ENCODE data around the gene HJV. TPM values are rescaled to one million over a fixed set of nuclear protein-coding genes. Genes with fewer than 3 reads are reported as not detected.

Gene HJV
- total and polyA plus RNA-seq, 2 of the 13 experiments (the other 11 are each of a cell fraction or from before 2014, with no cell fraction given), result 0.18 TPM; not detected in 1

DNA sequence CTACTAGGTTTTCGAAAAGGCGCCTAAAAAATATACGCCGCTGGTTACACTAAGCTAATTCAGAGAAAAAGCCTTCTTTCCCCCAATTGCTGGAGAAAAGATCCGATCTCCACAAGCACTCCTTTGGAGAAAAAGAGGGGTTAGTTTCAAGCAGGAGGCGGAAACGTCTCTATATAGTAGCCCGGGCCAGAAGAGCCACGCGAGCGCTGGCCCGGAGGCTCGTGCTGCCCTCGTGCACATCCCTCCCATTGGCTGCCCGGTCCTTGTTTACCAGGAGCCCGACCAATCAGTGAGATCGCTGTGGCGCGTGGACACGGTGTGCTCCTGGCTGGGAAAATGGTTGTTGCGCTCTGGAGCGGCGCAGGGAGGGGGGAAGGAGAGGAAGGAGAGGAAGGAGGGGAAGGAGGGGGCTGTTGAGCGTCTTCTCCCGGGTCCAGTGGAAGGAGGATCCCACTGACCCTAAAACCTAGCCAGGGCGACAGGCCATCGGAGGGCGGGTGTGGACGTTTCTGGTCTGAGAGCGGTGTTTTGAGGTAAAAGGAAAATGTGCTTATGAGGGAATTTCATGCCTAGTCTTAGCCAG is 25.0 kb downstream of the HJV start, which contains the start of gene TXNIP (continued):
- no peak for TF ChIP-seq FOSL1 (CRISPR knock-in tag; IDR thresholded peaks at IDR 0.05; ENCODE audit: borderline replicate concordance)
- peak; percentile 79; the same call in 1 of the 2 replicates for TF ChIP-seq ZNF792 (CRISPR knock-in tag; IDR thresholded peaks at IDR 0.05)
- TF ChIP-seq, protein P1, sequence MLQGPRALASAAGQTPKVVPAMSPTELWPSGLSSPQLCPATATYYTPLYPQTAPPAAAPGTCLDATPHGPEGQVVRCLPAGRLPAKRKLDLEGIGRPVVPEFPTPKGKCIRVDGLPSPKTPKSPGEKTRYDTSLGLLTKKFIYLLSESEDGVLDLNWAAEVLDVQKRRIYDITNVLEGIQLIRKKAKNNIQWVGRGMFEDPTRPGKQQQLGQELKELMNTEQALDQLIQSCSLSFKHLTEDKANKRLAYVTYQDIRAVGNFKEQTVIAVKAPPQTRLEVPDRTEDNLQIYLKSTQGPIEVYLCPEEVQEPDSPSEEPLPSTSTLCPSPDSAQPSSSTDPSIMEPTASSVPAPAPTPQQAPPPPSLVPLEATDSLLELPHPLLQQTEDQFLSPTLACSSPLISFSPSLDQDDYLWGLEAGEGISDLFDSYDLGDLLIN (CRISPR knock-in tag; IDR thresholded peaks at IDR 0.05; ENCODE audit: borderline replicate concordance), result no peak
- TF ChIP-seq ZNF292 (CRISPR knock-in tag; IDR thresholded peaks at IDR 0.05; ENCODE audit: borderline replicate concordance, low read depth), result no peak
- peak; percentile 80 for TF ChIP-seq ZNF274 (CRISPR knock-in tag; IDR thresholded peaks at IDR 0.05)
- TF ChIP-seq, protein P2, sequence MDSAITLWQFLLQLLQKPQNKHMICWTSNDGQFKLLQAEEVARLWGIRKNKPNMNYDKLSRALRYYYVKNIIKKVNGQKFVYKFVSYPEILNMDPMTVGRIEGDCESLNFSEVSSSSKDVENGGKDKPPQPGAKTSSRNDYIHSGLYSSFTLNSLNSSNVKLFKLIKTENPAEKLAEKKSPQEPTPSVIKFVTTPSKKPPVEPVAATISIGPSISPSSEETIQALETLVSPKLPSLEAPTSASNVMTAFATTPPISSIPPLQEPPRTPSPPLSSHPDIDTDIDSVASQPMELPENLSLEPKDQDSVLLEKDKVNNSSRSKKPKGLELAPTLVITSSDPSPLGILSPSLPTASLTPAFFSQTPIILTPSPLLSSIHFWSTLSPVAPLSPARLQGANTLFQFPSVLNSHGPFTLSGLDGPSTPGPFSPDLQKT (CRISPR knock-in tag; IDR thresholded peaks at IDR 0.05; ENCODE audit: borderline replicate concordance), result no peak
- TF ChIP-seq ZNF737 (CRISPR knock-in tag; IDR thresholded peaks at IDR 0.05; ENCODE audit: borderline replicate concordance), result no peak
- TF ChIP-seq, protein P3, sequence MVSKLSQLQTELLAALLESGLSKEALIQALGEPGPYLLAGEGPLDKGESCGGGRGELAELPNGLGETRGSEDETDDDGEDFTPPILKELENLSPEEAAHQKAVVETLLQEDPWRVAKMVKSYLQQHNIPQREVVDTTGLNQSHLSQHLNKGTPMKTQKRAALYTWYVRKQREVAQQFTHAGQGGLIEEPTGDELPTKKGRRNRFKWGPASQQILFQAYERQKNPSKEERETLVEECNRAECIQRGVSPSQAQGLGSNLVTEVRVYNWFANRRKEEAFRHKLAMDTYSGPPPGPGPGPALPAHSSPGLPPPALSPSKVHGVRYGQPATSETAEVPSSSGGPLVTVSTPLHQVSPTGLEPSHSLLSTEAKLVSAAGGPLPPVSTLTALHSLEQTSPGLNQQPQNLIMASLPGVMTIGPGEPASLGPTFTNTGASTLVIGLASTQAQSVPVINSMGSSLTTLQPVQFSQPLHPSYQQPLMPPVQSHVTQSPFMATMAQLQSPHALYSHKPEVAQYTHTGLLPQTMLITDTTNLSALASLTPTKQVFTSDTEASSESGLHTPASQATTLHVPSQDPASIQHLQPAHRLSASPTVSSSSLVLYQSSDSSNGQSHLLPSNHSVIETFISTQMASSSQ (IDR thresholded peaks at IDR 0.05; ENCODE audit: low read depth), result 0 out of 2 replicates have a peak, but pooled peaks have one; percentile 61
- TF ChIP-seq, protein P3 (CRISPR knock-in tag; IDR thresholded peaks at IDR 0.05; ENCODE audit: borderline replicate concordance), result peak; percentile 84; the same call in 1 of the 2 replicates
- TF ChIP-seq RCOR2 (CRISPR knock-in tag; IDR thresholded peaks at IDR 0.05), result 0 out of 2 replicates have a peak, but pooled peaks have one; percentile 40
- TF ChIP-seq ZNF75D (CRISPR knock-in tag; IDR thresholded peaks at IDR 0.05; ENCODE audit: borderline replicate concordance), result no peak
- TF ChIP-seq MATR3 (CRISPR knock-in tag; IDR thresholded peaks at IDR 0.05), result no peak
- TF ChIP-seq FOXJ3 (CRISPR knock-in tag; IDR thresholded peaks at IDR 0.05; ENCODE audit: borderline replicate concordance), result peak; percentile 92
- TF ChIP-seq ZNF567 (CRISPR knock-in tag; IDR thresholded peaks at IDR 0.05; ENCODE audit: borderline replicate concordance), result no peak
- TF ChIP-seq, protein P4, sequence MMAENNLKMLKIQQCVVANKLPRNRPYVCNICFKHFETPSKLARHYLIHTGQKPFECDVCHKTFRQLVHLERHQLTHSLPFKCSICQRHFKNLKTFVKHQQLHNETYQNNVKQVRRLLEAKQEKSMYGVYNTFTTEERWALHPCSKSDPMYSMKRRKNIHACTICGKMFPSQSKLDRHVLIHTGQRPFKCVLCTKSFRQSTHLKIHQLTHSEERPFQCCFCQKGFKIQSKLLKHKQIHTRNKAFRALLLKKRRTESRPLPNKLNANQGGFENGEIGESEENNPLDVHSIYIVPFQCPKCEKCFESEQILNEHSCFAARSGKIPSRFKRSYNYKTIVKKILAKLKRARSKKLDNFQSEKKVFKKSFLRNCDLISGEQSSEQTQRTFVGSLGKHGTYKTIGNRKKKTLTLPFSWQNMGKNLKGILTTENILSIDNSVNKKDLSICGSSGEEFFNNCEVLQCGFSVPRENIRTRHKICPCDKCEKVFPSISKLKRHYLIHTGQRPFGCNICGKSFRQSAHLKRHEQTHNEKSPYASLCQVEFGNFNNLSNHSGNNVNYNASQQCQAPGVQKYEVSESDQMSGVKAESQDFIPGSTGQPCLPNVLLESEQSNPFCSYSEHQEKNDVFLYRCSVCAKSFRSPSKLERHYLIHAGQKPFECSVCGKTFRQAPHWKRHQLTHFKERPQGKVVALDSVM (CRISPR knock-in tag; IDR thresholded peaks at IDR 0.05), result no peak; the same call in 1 of the 2 replicates
- no peak for TF ChIP-seq EED (CRISPR knock-in tag; IDR thresholded peaks at IDR 0.05)
- TF ChIP-seq, protein P5, sequence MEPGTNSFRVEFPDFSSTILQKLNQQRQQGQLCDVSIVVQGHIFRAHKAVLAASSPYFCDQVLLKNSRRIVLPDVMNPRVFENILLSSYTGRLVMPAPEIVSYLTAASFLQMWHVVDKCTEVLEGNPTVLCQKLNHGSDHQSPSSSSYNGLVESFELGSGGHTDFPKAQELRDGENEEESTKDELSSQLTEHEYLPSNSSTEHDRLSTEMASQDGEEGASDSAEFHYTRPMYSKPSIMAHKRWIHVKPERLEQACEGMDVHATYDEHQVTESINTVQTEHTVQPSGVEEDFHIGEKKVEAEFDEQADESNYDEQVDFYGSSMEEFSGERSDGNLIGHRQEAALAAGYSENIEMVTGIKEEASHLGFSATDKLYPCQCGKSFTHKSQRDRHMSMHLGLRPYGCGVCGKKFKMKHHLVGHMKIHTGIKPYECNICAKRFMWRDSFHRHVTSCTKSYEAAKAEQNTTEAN (CRISPR knock-in tag; conservative IDR thresholded peaks at IDR 0.05), result peak; percentile 57; the same call in 1 of the 2 replicates
- no peak for TF ChIP-seq HNRNPH1 (optimal IDR thresholded peaks at IDR 0.05; ENCODE audit: low read depth, low read length)
- TF ChIP-seq ZNF33A (CRISPR knock-in tag; IDR thresholded peaks at IDR 0.05; ENCODE audit: borderline replicate concordance), result no peak
- no peak for TF ChIP-seq ZNF879 (CRISPR knock-in tag; IDR thresholded peaks at IDR 0.05)
